ENCODE data around the gene MPPE1. TPM values are rescaled to one million over a fixed set of nuclear protein-coding genes. Genes with fewer than 3 reads are reported as not detected.

MPPE1 gene
- total and polyA plus RNA-seq, 8 donors: 39.8 to 68.0 (median 43.9) TPM

GRCh38 chr18:11850821-11851145 lies 57.3 kb downstream of the MPPE1 start:
- intact Hi-C loops (cut with DNase I): no loop called here
- Histone ChIP-seq H3K9me3 (no peaks in the 10 kb centered on the region), H3K4me3 (peak overlapping the region; percentile 64 to 82), H3K27ac (peak overlapping the region; percentile 94 to 96), H3K36me3 (no peaks in the 10 kb centered on the region), H3K4me1 (peaks cover 19 to 29% of the 10 kb centered on the region in 2 donors), H3K27me3 (no peaks in the 10 kb centered on the region)
- TF ChIP-seq, protein P1, sequence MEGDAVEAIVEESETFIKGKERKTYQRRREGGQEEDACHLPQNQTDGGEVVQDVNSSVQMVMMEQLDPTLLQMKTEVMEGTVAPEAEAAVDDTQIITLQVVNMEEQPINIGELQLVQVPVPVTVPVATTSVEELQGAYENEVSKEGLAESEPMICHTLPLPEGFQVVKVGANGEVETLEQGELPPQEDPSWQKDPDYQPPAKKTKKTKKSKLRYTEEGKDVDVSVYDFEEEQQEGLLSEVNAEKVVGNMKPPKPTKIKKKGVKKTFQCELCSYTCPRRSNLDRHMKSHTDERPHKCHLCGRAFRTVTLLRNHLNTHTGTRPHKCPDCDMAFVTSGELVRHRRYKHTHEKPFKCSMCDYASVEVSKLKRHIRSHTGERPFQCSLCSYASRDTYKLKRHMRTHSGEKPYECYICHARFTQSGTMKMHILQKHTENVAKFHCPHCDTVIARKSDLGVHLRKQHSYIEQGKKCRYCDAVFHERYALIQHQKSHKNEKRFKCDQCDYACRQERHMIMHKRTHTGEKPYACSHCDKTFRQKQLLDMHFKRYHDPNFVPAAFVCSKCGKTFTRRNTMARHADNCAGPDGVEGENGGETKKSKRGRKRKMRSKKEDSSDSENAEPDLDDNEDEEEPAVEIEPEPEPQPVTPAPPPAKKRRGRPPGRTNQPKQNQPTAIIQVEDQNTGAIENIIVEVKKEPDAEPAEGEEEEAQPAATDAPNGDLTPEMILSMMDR (IDR thresholded peaks at IDR 0.05): no peak
- ATAC-seq (peak; percentile 46), DNase-seq (no peak)

- peak; percentile 65 for ATAC-seq
- DNase-seq: peak; percentile 59 to 82 (median 78)
- intact Hi-C loops (cut with DNase I): no loop called here
- Histone ChIP-seq H3K36me3 (no peaks in the 10 kb centered on the region), H3K4me1 (peaks cover 19 to 29% of the 10 kb centered on the region in 2 donors), H3K9me3 (no peaks in the 10 kb centered on the region), H3K27ac (peak overlapping the region; percentile 94 to 96), H3K27me3 (no peaks in the 10 kb centered on the region), H3K4me3 (peak overlapping the region; percentile 64 to 82)
- TF ChIP-seq, protein P1 (IDR thresholded peaks at IDR 0.05): no peak
Observed at GRCh38 chr18:11849841-11850634, 58.1 kb downstream of the MPPE1 start.

- intact Hi-C loops (cut with DNase I): no loop called here
- no peaks in the 10 kb centered on the region for H3K27me3 ChIP-seq
- no peaks in the 10 kb centered on the region for H3K9me3 ChIP-seq
- H3K27ac ChIP-seq: peak overlapping the region; percentile 94 to 96
- H3K4me1 ChIP-seq: peaks cover 19 to 24% of the 10 kb centered on the region in 2 donors
- no peak for ATAC-seq
- TF ChIP-seq, protein P1 (IDR thresholded peaks at IDR 0.05): no peak
- no peak overlapping the region for H3K4me3 ChIP-seq
- DNase-seq: no peak
- H3K36me3 ChIP-seq: no peaks in the 10 kb centered on the region
Observed at GRCh38 chr18:11849279-11849678, 58.8 kb downstream of the MPPE1 start.

GRCh38 chr18:11847811-11848210 lies 60.3 kb downstream of the MPPE1 start:
- intact Hi-C loops (cut with DNase I): no loop called here
- DNase-seq (no peak), ATAC-seq (no peak)
- no peaks in the 10 kb centered on the region for H3K36me3 ChIP-seq
- no peak overlapping the region for H3K27ac ChIP-seq
- no peak overlapping the region for H3K4me3 ChIP-seq
- peaks cover 6 to 9% of the 10 kb centered on the region in 2 donors for H3K4me1 ChIP-seq
- no peaks in the 10 kb centered on the region for H3K9me3 ChIP-seq
- H3K27me3 ChIP-seq: no peaks in the 10 kb centered on the region
- TF ChIP-seq, protein P1 (IDR thresholded peaks at IDR 0.05): no peak

GRCh38 chr18:11845654-11846053 lies 62.5 kb downstream of the MPPE1 start:
- no peaks in the 10 kb centered on the region for H3K9me3 ChIP-seq
- DNase-seq (no peak), ATAC-seq (no peak)
- no peaks in the 10 kb centered on the region for H3K27me3 ChIP-seq
- TF ChIP-seq, protein P1 (IDR thresholded peaks at IDR 0.05): no peak
- H3K27ac ChIP-seq: no peak overlapping the region
- H3K36me3 ChIP-seq: no peaks in the 10 kb centered on the region
- no peaks in the 10 kb centered on the region for H3K4me1 ChIP-seq
- no peak overlapping the region for H3K4me3 ChIP-seq
- intact Hi-C loops (cut with DNase I): no loop called here

All from left lung (tissue), 10 donors.